B cell (primary cell): ENCODE results near the gene SEC24D. TPM values are rescaled to one million over a fixed set of nuclear protein-coding genes. Genes with fewer than 3 reads are reported as not detected.

ENCODE experiments used
- ATAC-seq: fragments of 200-7000 bp; cut with Tn5 transposase; one replicate; pipeline ENCODE4 v1.10.0; 2021; ENCODE audit warnings: low read depth, mild to moderate bottlenecking, moderate number of reproducible peaks, moderate library complexity
- CTCF ChIA-PET: fragments of 350-600 bp; sonication (Branson Sonifier 250); formaldehyde crosslinking; loops from one replicate; lab custom pipeline; 2021; ENCODE audit warnings: antibody characterized with exemption, inconsistent platforms; lab: Charles Lee
- POLR2A ChIA-PET: fragments of 350-600 bp; sonication (Branson Sonifier 250); formaldehyde crosslinking; loops from one replicate; lab custom pipeline; 2021; ENCODE audit warnings: antibody characterized with exemption; lab: Charles Lee
- DNase-seq: peaks from one replicate; pipeline ENCODE4 v3.0.0; 2013
- H2AFZ ChIP-seq: 2 replicates; pipeline ENCODE4 v1.6.1; 2012; ENCODE audit warnings: mild to moderate bottlenecking, low read depth, low read length; ENCODE audit not compliant: insufficient read depth, poor library complexity, severe bottlenecking
- H3K27ac ChIP-seq, 2 donors: 1 replicate in 1 of 2; 2 replicates in 1 of 2; pipeline ENCODE4 v1.5.1; 2012 to 2013; ENCODE audit warnings: low read length in 2 of 2, mild to moderate bottlenecking in 2 of 2, moderate library complexity in 1 of 2
- H3K27me3 ChIP-seq, 4 experiments: fragments of 200-600 bp in 1 of 4; sonication (generic) in 1 of 4; replicated peaks in 1 of 4; 1 replicate in 2 of 4; 2 replicates in 2 of 4; pipeline versions ENCODE4 v1.6.1 to v1.7.0; 2013 to 2016; ENCODE audit warnings: low read length in 3 of 4, mild to moderate bottlenecking in 2 of 4, mixed read lengths in 1 of 4, moderate library complexity in 1 of 4; ENCODE audit not compliant: insufficient read depth in 4 of 4, control insufficient read depth in 3 of 4; ENCODE audit errors: control extremely low read depth in 1 of 4
- H3K36me3 ChIP-seq, 2 experiments: replicated peaks in 1 of 2; 1 replicate in 1 of 2; 2 replicates in 1 of 2; pipeline versions ENCODE4 v1.6.1 to v1.7.1; 2013; ENCODE audit warnings: low read length in 1 of 2; ENCODE audit not compliant: insufficient read depth in 2 of 2, control insufficient read depth in 1 of 2; ENCODE audit errors: control extremely low read depth in 1 of 2, extremely low read depth in 1 of 2
- H3K4me1 ChIP-seq, 2 donors: fragments of 200-600 bp in 1 of 2; sonication (generic) in 1 of 2; 1 replicate in 1 of 2; 2 replicates in 1 of 2; pipeline versions ENCODE4 v1.5.1 to v1.6.1; 2013 to 2017; ENCODE audit warnings: low read length in 2 of 2; ENCODE audit not compliant: control insufficient read depth in 2 of 2, insufficient read depth in 2 of 2
- H3K4me2 ChIP-seq: replicated peaks from 2 replicates; pipeline ENCODE3; 2012; ENCODE audit warnings: mild to moderate bottlenecking, low read depth, low read length; ENCODE audit not compliant: poor library complexity, severe bottlenecking
- H3K4me3 ChIP-seq, 5 experiments: fragments of 200-600 bp in 1 of 5; sonication (generic) in 1 of 5; 1 replicate in 3 of 5; 2 replicates in 2 of 5; pipeline versions ENCODE4 v1.5.1 to v1.7.0; 2011 to 2016; ENCODE audit warnings: low read length in 4 of 5, mild to moderate bottlenecking in 4 of 5, low read depth in 2 of 5, control low read depth in 1 of 5, moderate library complexity in 1 of 5; ENCODE audit not compliant: insufficient read depth in 1 of 5; ENCODE audit errors: control extremely low read depth in 1 of 5, extremely low read depth in 1 of 5
- H3K79me2 ChIP-seq: fragments of 200-600 bp; sonication (generic); one replicate; pipeline ENCODE4 v1.6.0; 2016; ENCODE audit warnings: low read length; ENCODE audit not compliant: control insufficient read depth, insufficient read depth
- H3K9ac ChIP-seq: fragments of 200-600 bp; sonication (generic); 2 replicates; pipeline ENCODE4 v1.6.1; 2017; ENCODE audit warnings: mild to moderate bottlenecking, low read length, moderate library complexity
- H3K9me3 ChIP-seq, 3 donors: one replicate each; pipeline versions ENCODE4 v1.6.1 to v1.7.1; 2013; ENCODE audit warnings: low read length in 2 of 3; ENCODE audit not compliant: control insufficient read depth in 2 of 3, insufficient read depth in 1 of 3; ENCODE audit errors: control extremely low read depth in 1 of 3
- H4K20me1 ChIP-seq: 2 replicates; pipeline ENCODE4 v1.6.0; 2012; ENCODE audit warnings: mild to moderate bottlenecking, low read length; ENCODE audit not compliant: insufficient read depth, control insufficient read depth, poor library complexity, severe bottlenecking
- H3K27ac Mint-ChIP-seq: one replicate; pipeline ENCODE4 v1.8.0; 2021; ENCODE audit warnings: mixed read lengths
- H3K27me3 Mint-ChIP-seq: one replicate; pipeline ENCODE4 v1.8.0; 2021; ENCODE audit warnings: mixed read lengths
- H3K4me1 Mint-ChIP-seq: one replicate; pipeline ENCODE4 v1.8.0; 2021; ENCODE audit warnings: mixed read lengths
- H3K4me3 Mint-ChIP-seq: one replicate; pipeline ENCODE4 v1.8.0; 2021; ENCODE audit warnings: mixed read lengths
- H3K9me3 Mint-ChIP-seq: one replicate; pipeline ENCODE4 v1.8.0; 2022; ENCODE audit warnings: mixed read lengths; ENCODE audit not compliant: insufficient read depth
- EZH2 ChIP-seq: IDR thresholded peaks from 2 replicates; pipeline ENCODE4 v1.6.1; 2012; ENCODE audit warnings: borderline replicate concordance, low read depth, mild to moderate bottlenecking, moderate library complexity, low read length; ENCODE audit not compliant: insufficient read depth, poor library complexity, severe bottlenecking
- WGBS: methylation state at CpG from one replicate; pipeline ENCODE4 v1.1.5; 2013; ENCODE audit warnings: missing lambda C conversion rate; ENCODE audit not compliant: insufficient coverage; 5-methylcytosine and 5-hydroxymethylcytosine counted together
- intact Hi-C: fragments of 100-400 bp; cut with micrococcal nuclease; formaldehyde crosslinking; loops from one replicate; pipeline ENCODE4 v1.10.0; 2022
- polyA plus RNA-seq: library from polyadenylated mRNA; depleted of rRNA; stranded (reverse); fragments of >200 nt; gene quantifications from 2 replicates; pipeline ENCODE4 v1.2.3, GENCODE V29; 2012
- total RNA-seq, 2 donors: library from RNA; stranded (reverse); fragments of 120-200 nt in 1 of 2; gene quantifications; 1 replicate in 1 of 2; 2 replicates in 1 of 2; pipeline versions ENCODE4 v1.2.3 to v1.2.4, GENCODE V29; 2013 to 2022
- TF ChIP-seq, protein P1 (sequence below): fragments of 200-600 bp; IDR thresholded peaks from one replicate; pipeline ENCODE4 v1.8.0; 2022; ENCODE audit warnings: antibody characterized with exemption, mild to moderate bottlenecking

SEC24D gene
- total and polyA plus RNA-seq, 2 donors (not counting 1 experiment from before 2014, with no cell fraction given): 7.1 to 15.8 TPM

DNA sequence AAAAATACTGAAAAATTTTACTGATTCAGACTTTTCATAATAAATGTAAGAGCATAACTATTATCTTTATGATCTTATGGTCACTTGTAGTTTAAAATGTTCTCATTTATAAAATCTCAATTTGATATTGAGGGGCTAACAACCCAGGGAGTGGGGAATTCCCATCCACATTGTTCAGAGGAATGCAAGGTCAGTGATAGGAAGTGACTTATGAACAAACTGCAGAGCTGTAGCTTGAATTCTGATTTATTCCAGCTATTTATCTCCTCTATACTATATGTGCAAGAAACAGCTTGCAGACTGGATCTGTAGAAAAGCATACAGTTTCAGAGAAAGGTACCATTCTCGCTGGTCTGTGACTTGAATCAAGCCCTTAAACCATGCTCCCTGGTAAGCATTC is 61.6 kb downstream of the SEC24D start:
- Histone ChIP-seq H3K9ac (no peak overlapping the region), H3K4me3 (no peak overlapping the region), H3K27me3 (no peaks in the 10 kb centered on the region), H3K36me3 (peaks cover 0 to 3% of the 10 kb centered on the region in 2 experiments), H3K9me3 (no peaks in the 10 kb centered on the region), H3K79me2 (no peaks in the 10 kb centered on the region), H4K20me1 (no peaks in the 10 kb centered on the region), H3K4me1 (no peaks in the 10 kb centered on the region), H3K27ac (no peak overlapping the region), H3K4me2 (no peak overlapping the region), H2AFZ (no peak overlapping the region)
- WGBS: 89% methylated on average over 1 of the region's 1 CpG
- H3K4me3 Mint-ChIP-seq: no peak overlapping the region
- no peak overlapping the region for H3K27ac Mint-ChIP-seq
- intact Hi-C loops: loop anchor here (5.0 kb wide), 1 partner anchor 1278 kb away; no protein-coding TSS in a partner anchor
- TF ChIP-seq EZH2: no peak
- TF ChIP-seq, protein P1, sequence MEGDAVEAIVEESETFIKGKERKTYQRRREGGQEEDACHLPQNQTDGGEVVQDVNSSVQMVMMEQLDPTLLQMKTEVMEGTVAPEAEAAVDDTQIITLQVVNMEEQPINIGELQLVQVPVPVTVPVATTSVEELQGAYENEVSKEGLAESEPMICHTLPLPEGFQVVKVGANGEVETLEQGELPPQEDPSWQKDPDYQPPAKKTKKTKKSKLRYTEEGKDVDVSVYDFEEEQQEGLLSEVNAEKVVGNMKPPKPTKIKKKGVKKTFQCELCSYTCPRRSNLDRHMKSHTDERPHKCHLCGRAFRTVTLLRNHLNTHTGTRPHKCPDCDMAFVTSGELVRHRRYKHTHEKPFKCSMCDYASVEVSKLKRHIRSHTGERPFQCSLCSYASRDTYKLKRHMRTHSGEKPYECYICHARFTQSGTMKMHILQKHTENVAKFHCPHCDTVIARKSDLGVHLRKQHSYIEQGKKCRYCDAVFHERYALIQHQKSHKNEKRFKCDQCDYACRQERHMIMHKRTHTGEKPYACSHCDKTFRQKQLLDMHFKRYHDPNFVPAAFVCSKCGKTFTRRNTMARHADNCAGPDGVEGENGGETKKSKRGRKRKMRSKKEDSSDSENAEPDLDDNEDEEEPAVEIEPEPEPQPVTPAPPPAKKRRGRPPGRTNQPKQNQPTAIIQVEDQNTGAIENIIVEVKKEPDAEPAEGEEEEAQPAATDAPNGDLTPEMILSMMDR: no peak
- H3K4me1 Mint-ChIP-seq: no peaks in the 10 kb centered on the region
- ChIA-PET CTCF (interaction anchor here (1.0 to 3.0 kb wide), 4 partner anchors 32 to 116 kb away, joined by 3 to 24 read pairs (median 4); partner anchors contain the start of genes SEC24D and SYNPO2), POLR2A (no interaction called here)
- ATAC-seq: no peak
- H3K27me3 Mint-ChIP-seq: no peaks in the 10 kb centered on the region
- no peak for DNase-seq
- no peaks in the 10 kb centered on the region for H3K9me3 Mint-ChIP-seq

DNA sequence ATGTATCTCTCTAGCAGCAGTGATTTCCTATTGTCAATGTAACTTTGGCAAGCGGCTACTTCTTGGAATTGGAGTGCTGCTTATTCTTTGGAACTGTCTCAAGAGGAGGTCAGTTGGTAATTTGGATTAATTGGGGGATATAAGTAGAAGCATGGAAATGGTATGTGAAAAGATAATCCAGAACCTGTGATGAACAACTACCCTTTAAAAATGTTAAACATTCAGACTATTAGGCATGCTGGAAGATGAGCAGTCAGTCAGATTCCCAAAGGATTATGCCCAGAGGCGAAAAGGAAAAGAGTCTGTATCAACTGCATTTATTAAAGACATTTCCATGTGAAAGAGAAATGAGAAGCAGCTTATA is 62.5 kb downstream of the SEC24D start:
- POLR2A ChIA-PET: no interaction called here
- WGBS: 90% methylated on average over 1 of the region's 2 CpGs
- no peaks in the 10 kb centered on the region for H3K27me3 Mint-ChIP-seq

More for the DNA sequence above, 62.5 kb downstream of the SEC24D start:
- Histone ChIP-seq H3K4me3 (no peak overlapping the region), H3K27me3 (no peaks in the 10 kb centered on the region), H3K36me3 (peaks cover 0 to 3% of the 10 kb centered on the region in 2 experiments), H3K4me2 (no peak overlapping the region), H3K4me1 (no peaks in the 10 kb centered on the region), H4K20me1 (no peaks in the 10 kb centered on the region), H3K27ac (no peak overlapping the region), H2AFZ (no peak overlapping the region), H3K9ac (no peak overlapping the region), H3K79me2 (no peaks in the 10 kb centered on the region), H3K9me3 (no peaks in the 10 kb centered on the region)
- no peak for TF ChIP-seq EZH2
- TF ChIP-seq, protein P1: no peak
- Mint-ChIP-seq H3K4me3 (no peak overlapping the region), H3K4me1 (no peaks in the 10 kb centered on the region), H3K9me3 (no peaks in the 10 kb centered on the region), H3K27ac (no peak overlapping the region)
- DNase-seq (no peak), ATAC-seq (no peak)
- CTCF ChIA-PET: interaction anchor here (3.0 kb wide), 1 partner anchor 116 kb away, joined by 24 read pairs; the partner anchor contains the start of gene SYNPO2
- intact Hi-C loops: loop anchor here (5.0 kb wide), 1 partner anchor 1279 kb away; no protein-coding TSS in a partner anchor
